PFSK-1 (cell line): ENCODE measurements around the gene TMTC4.

Source experiments
- FOXP2 ChIP-seq: optimal IDR thresholded peaks from 2 replicates; pipeline ENCODE3; 2011; ENCODE audit warnings: borderline replicate concordance, control low read depth, inconsistent platforms; ENCODE audit not compliant: insufficient read depth; ENCODE audit errors: extremely low read length, extremely low read depth
- POLR2AphosphoS5 ChIP-seq: IDR thresholded peaks from 2 replicates; pipeline ENCODE4 v1.6.1; 2012; ENCODE audit warnings: low read depth, mild to moderate bottlenecking, control low read depth, low read length, moderate library complexity
- REST ChIP-seq, 2 experiments: IDR thresholded peaks; 2 replicates each; pipeline versions ENCODE4 v1.6.1 to v1.8.0; 2011 to 2012; ENCODE audit warnings: low read depth in 2 of 2, low read length in 2 of 2, control low read depth in 1 of 2, inconsistent platforms in 1 of 2, mild to moderate bottlenecking in 1 of 2, moderate library complexity in 1 of 2; ENCODE audit not compliant: insufficient read depth in 1 of 2
- SIN3A ChIP-seq: IDR thresholded peaks from 2 replicates; pipeline ENCODE4 v1.6.1; 2012; ENCODE audit warnings: mild to moderate bottlenecking, low read length, moderate library complexity, borderline replicate concordance; ENCODE audit not compliant: insufficient read depth
- TAF1 ChIP-seq: IDR thresholded peaks from 2 replicates; pipeline ENCODE4 v1.6.1; 2012; ENCODE audit warnings: low read length, control low read depth, borderline replicate concordance; ENCODE audit not compliant: insufficient read depth

Gene TMTC4

GRCh38 chr13:100600461-100600860, 74.1 kb downstream of the TMTC4 start:
- TF ChIP-seq REST (IDR thresholded peaks at IDR 0.05; ENCODE audit: insufficient read depth in 1 of 2, low read depth in 2 of 2, low read length in 2 of 2) (no peak), FOXP2 (no peak), POLR2AphosphoS5 (no peak), SIN3A (no peak), TAF1 (no peak)

GRCh38 chr13:100597253-100597652, 77.3 kb downstream of the TMTC4 start:
- TF ChIP-seq TAF1 (no peak), SIN3A (no peak), POLR2AphosphoS5 (no peak), REST (IDR thresholded peaks at IDR 0.05; ENCODE audit: insufficient read depth in 1 of 2, low read depth in 2 of 2, low read length in 2 of 2) (no peak), FOXP2 (no peak)

- TF ChIP-seq FOXP2: no peak
These were observed 78.1 kb downstream of the TMTC4 start for GRCh38 chr13:100596516-100596915.

- TF ChIP-seq SIN3A (no peak), REST (IDR thresholded peaks at IDR 0.05; ENCODE audit: insufficient read depth in 1 of 2, low read depth in 2 of 2, low read length in 2 of 2) (no peak), POLR2AphosphoS5 (no peak)
These were observed 79.9 kb downstream of the TMTC4 start for GRCh38 chr13:100594731-100595130.

GRCh38 chr13:100594255-100594654, 80.3 kb downstream of the TMTC4 start:
- TF ChIP-seq POLR2AphosphoS5 (no peak), FOXP2 (no peak), TAF1 (no peak), SIN3A (no peak), REST (IDR thresholded peaks at IDR 0.05; ENCODE audit: insufficient read depth in 1 of 2, low read depth in 2 of 2, low read length in 2 of 2) (no peak)

GRCh38 chr13:100589178-100589725, 85.3 kb downstream of the TMTC4 start:
- TF ChIP-seq FOXP2 (no peak), SIN3A (no peak), REST (IDR thresholded peaks at IDR 0.05; ENCODE audit: insufficient read depth in 1 of 2, low read depth in 2 of 2, low read length in 2 of 2) (no peak), POLR2AphosphoS5 (no peak), TAF1 (no peak)
